Measurements from ENCODE around the gene LRRC4C. TPM values are rescaled to one million over a fixed set of nuclear protein-coding genes. Genes with fewer than 3 reads are reported as not detected.

Gene LRRC4C
- total RNA-seq, 6 donors from 2014 or later = 0.37 to 1.2 (median 1.0) TPM; not detected in 2

GRCh38 chr11:41309111-41309522, 150.3 kb downstream of the LRRC4C start:
- Histone ChIP-seq H3K4me3 (no peak overlapping the region), H3K9me3 (no peaks in the 10 kb centered on the region), H3K36me3 (no peaks in the 10 kb centered on the region), H3K27me3 (no peaks in the 10 kb centered on the region), H3K4me1 (no peaks in the 10 kb centered on the region), H3K27ac (no peak overlapping the region)
- ATAC-seq (ENCODE audit: low FRiP score in 2 of 2) (peak in 1 of 2 donors; percentile 59), DNase-seq (no peak)
- 85 to 89% methylated on average over 4 of the region's 4 CpGs for WGBS, 2 donors
- TF ChIP-seq EP300 (IDR thresholded peaks at IDR 0.05) (no peak), CTCF (IDR thresholded peaks at IDR 0.05) (no peak), POLR2A (IDR thresholded peaks at IDR 0.05) (no peak), POLR2AphosphoS5 (IDR thresholded peaks at IDR 0.05) (no peak)

GRCh38 chr11:41308286-41308685, 151.2 kb downstream of the LRRC4C start:
- WGBS, 2 donors = 82 to 86% methylated on average over 5 of the region's 5 CpGs
- no peak for ATAC-seq (ENCODE audit: low FRiP score in 2 of 2)
- Histone ChIP-seq H3K9me3 (no peaks in the 10 kb centered on the region), H3K36me3 (no peaks in the 10 kb centered on the region), H3K27ac (no peak overlapping the region), H3K4me1 (no peaks in the 10 kb centered on the region), H3K4me3 (no peak overlapping the region), H3K27me3 (no peaks in the 10 kb centered on the region)
- no peak for DNase-seq
- TF ChIP-seq POLR2A (IDR thresholded peaks at IDR 0.05) (no peak), EP300 (IDR thresholded peaks at IDR 0.05) (no peak), POLR2AphosphoS5 (IDR thresholded peaks at IDR 0.05) (no peak), CTCF (IDR thresholded peaks at IDR 0.05) (no peak)

GRCh38 chr11:41307296-41308080, 152.0 kb downstream of the LRRC4C start:
- Histone ChIP-seq H3K9me3 (no peaks in the 10 kb centered on the region), H3K27ac (no peak overlapping the region), H3K4me1 (no peaks in the 10 kb centered on the region), H3K36me3 (no peaks in the 10 kb centered on the region), H3K4me3 (no peak overlapping the region), H3K27me3 (no peaks in the 10 kb centered on the region)
- TF ChIP-seq CTCF (IDR thresholded peaks at IDR 0.05) (no peak), POLR2AphosphoS5 (IDR thresholded peaks at IDR 0.05) (no peak), POLR2A (IDR thresholded peaks at IDR 0.05) (no peak), EP300 (IDR thresholded peaks at IDR 0.05) (no peak)
- no peak for ATAC-seq (ENCODE audit: low FRiP score in 2 of 2)
- 82 to 85% methylated on average over 5 of the region's 5 CpGs for whole genome bisulfite sequencing, 2 donors
- DNase-seq = no peak

GRCh38 chr11:41306431-41306830, 153.0 kb downstream of the LRRC4C start:
- H3K36me3 ChIP-seq = no peaks in the 10 kb centered on the region
- H3K4me1 ChIP-seq = no peaks in the 10 kb centered on the region
- no peak for ATAC-seq (ENCODE audit: low FRiP score in 2 of 2)
- H3K27ac ChIP-seq = no peak overlapping the region
- no peak overlapping the region for H3K4me3 ChIP-seq
- DNase-seq = no peak
- no peak for TF ChIP-seq CTCF (IDR thresholded peaks at IDR 0.05)
- TF ChIP-seq EP300 (IDR thresholded peaks at IDR 0.05) = no peak
- no peak for TF ChIP-seq POLR2A (IDR thresholded peaks at IDR 0.05)
- no peak for TF ChIP-seq POLR2AphosphoS5 (IDR thresholded peaks at IDR 0.05)
- no peaks in the 10 kb centered on the region for H3K9me3 ChIP-seq
- H3K27me3 ChIP-seq = no peaks in the 10 kb centered on the region
- WGBS, 2 donors = 74 to 88% methylated on average over 3 of the region's 3 CpGs

GRCh38 chr11:41301023-41301422, 158.4 kb downstream of the LRRC4C start:
- Histone ChIP-seq H3K27ac (no peak overlapping the region), H3K36me3 (no peaks in the 10 kb centered on the region), H3K4me3 (no peak overlapping the region), H3K27me3 (no peaks in the 10 kb centered on the region), H3K9me3 (no peaks in the 10 kb centered on the region), H3K4me1 (no peaks in the 10 kb centered on the region)
- TF ChIP-seq EP300 (IDR thresholded peaks at IDR 0.05) (no peak), CTCF (IDR thresholded peaks at IDR 0.05) (no peak), POLR2AphosphoS5 (IDR thresholded peaks at IDR 0.05) (no peak), POLR2A (IDR thresholded peaks at IDR 0.05) (no peak)
- ATAC-seq (ENCODE audit: low FRiP score in 2 of 2) = no peak
- WGBS, 2 donors = 53 to 68% methylated on average over 4 of the region's 4 CpGs
- no peak for DNase-seq
